OCI-LY3 (cell line): ENCODE results near the gene USP53.

Experiments used
- CTCF ChIP-seq: fragments of 200-600, 300-600 bp; sonication (generic); IDR thresholded peaks from 2 replicates; pipeline ENCODE4 v1.5.1; 2014; ENCODE audit warnings: antibody characterized with exemption, low read length, low read depth
- EZH2phosphoT487 ChIP-seq: fragments of 200-600 bp; shearing (Covaris generic); IDR thresholded peaks from 2 replicates; pipeline ENCODE4 v1.6.1; 2018; ENCODE audit warnings: antibody characterized with exemption, mixed run types, low read depth

- TF ChIP-seq EZH2phosphoT487 (no peak), CTCF (no peak)
These were observed 22.2 kb upstream of the USP53 start for GRCh38 chr4:119190354-119190753.
